HEK293 (cell line): Measurements from ENCODE around the gene CHST5.

Experiments
- CTCF ChIA-PET: fragments of 350-600 bp; formaldehyde crosslinking; extraction: SDS; loops from one replicate; lab custom pipeline; 2021; ENCODE audit warnings: antibody characterized with exemption; lab: Yijun Ruan, JAX
- POLR2A ChIA-PET: fragments of 300-600 bp; formaldehyde crosslinking; extraction: SDS; loops from one replicate; lab custom pipeline; 2020; ENCODE audit warnings: antibody characterized with exemption, inconsistent platforms; lab: Yijun Ruan, JAX
- H3K27ac ChIP-seq: fragments of 200-500 bp; sonication (Bioruptor generic); 2 replicates; pipeline ENCODE4 v1.5.1; 2014; ENCODE audit warnings: low read depth, low read length, control low read depth, inconsistent platforms; ENCODE audit errors: extremely low read depth
- H3K36me3 ChIP-seq, 2 experiments: fragments of 200-500 bp in 1 of 2; sonication (Bioruptor generic) in 1 of 2; 1 replicate in 1 of 2; 2 replicates in 1 of 2; pipeline ENCODE4 v1.5.1; 2014 to 2017; ENCODE audit warnings: inconsistent platforms in 2 of 2, low read length in 2 of 2; ENCODE audit not compliant: control insufficient read depth in 2 of 2, insufficient read depth in 1 of 2
- H3K4me1 ChIP-seq: fragments of 200-500 bp; sonication (Bioruptor generic); 2 replicates; pipeline ENCODE4 v1.5.1; 2014; ENCODE audit warnings: mild to moderate bottlenecking, low read length, inconsistent platforms; ENCODE audit not compliant: control insufficient read depth, insufficient read depth
- H3K4me3 ChIP-seq: 2 replicates; pipeline ENCODE4 v1.5.1; 2011; ENCODE audit warnings: low read depth, mild to moderate bottlenecking, control low read depth, low read length, moderate library complexity
- H3K9me3 ChIP-seq: fragments of 200-500 bp; sonication (Bioruptor generic); 2 replicates; pipeline ENCODE4 v1.5.1; 2014; ENCODE audit warnings: low read depth, low read length, inconsistent platforms; ENCODE audit not compliant: control insufficient read depth, insufficient read depth
- BCL11B ChIP-seq: fragments of 450-650 bp; formaldehyde crosslinking; IDR thresholded peaks from 2 replicates; pipeline ENCODE4 v1.5.1; 2016; ENCODE audit warnings: low read depth, missing biosample characterization, missing genetic modification characterization
- KLF1 ChIP-seq: fragments of 450-650 bp; formaldehyde crosslinking; IDR thresholded peaks from 2 replicates; pipeline ENCODE4 v1.5.1; 2016; ENCODE audit warnings: missing biosample characterization, missing genetic modification characterization
- KLF9 ChIP-seq: fragments of 450-650 bp; formaldehyde crosslinking; IDR thresholded peaks from 2 replicates; pipeline ENCODE4 v1.5.1; 2016; ENCODE audit warnings: missing biosample characterization, missing genetic modification characterization, low read depth
- OVOL3 ChIP-seq: fragments of 450-650 bp; formaldehyde crosslinking; IDR thresholded peaks from 2 replicates; pipeline ENCODE4 v1.5.1; 2016; ENCODE audit warnings: missing biosample characterization, missing genetic modification characterization
- SP3 ChIP-seq: fragments of 450-650 bp; formaldehyde crosslinking; IDR thresholded peaks from 2 replicates; pipeline ENCODE4 v1.5.1; 2016; ENCODE audit warnings: missing biosample characterization, missing genetic modification characterization
- YY1 ChIP-seq: fragments of 450-650 bp; formaldehyde crosslinking; IDR thresholded peaks from 2 replicates; pipeline ENCODE4 v1.5.1; 2018; ENCODE audit warnings: missing biosample characterization, missing genetic modification characterization
- ZBTB20 ChIP-seq: fragments of 450-650 bp; formaldehyde crosslinking; IDR thresholded peaks from 2 replicates; pipeline ENCODE4 v1.5.1; 2016; ENCODE audit warnings: missing biosample characterization, missing genetic modification characterization
- ZFP69B ChIP-seq: fragments of 450-650 bp; formaldehyde crosslinking; IDR thresholded peaks from 2 replicates; pipeline ENCODE4 v1.5.1; 2016; ENCODE audit warnings: missing biosample characterization, missing genetic modification characterization
- ZNF2 ChIP-seq: fragments of 450-650 bp; formaldehyde crosslinking; IDR thresholded peaks from 2 replicates; pipeline ENCODE4 v1.5.1; 2016; ENCODE audit warnings: missing biosample characterization, missing genetic modification characterization
- ZNF266 ChIP-seq: fragments of 450-650 bp; formaldehyde crosslinking; IDR thresholded peaks from 2 replicates; pipeline ENCODE4 v1.5.1; 2016; ENCODE audit warnings: missing biosample characterization, missing genetic modification characterization, low read depth
- ZNF311 ChIP-seq: fragments of 450-650 bp; formaldehyde crosslinking; IDR thresholded peaks from 2 replicates; pipeline ENCODE4 v1.5.1; 2017; ENCODE audit warnings: missing biosample characterization, missing genetic modification characterization, borderline replicate concordance
- ZNF423 ChIP-seq: fragments of 450-650 bp; formaldehyde crosslinking; IDR thresholded peaks from 2 replicates; pipeline ENCODE4 v1.5.1; 2016; ENCODE audit warnings: missing biosample characterization, missing genetic modification characterization
- ZNF548 ChIP-seq: fragments of 450-650 bp; formaldehyde crosslinking; IDR thresholded peaks from 2 replicates; pipeline ENCODE4 v1.5.1; 2016; ENCODE audit warnings: missing biosample characterization, missing genetic modification characterization
- ZNF549 ChIP-seq: fragments of 450-650 bp; IDR thresholded peaks from 2 replicates; pipeline ENCODE4 v1.5.1; 2018; ENCODE audit warnings: missing biosample characterization, missing genetic modification characterization, mild to moderate bottlenecking, inconsistent platforms, moderate library complexity
- ZNF555 ChIP-seq: fragments of 450-650 bp; formaldehyde crosslinking; conservative IDR thresholded peaks from 2 replicates; pipeline ENCODE4 v1.5.1; 2017; ENCODE audit warnings: missing biosample characterization, mild to moderate bottlenecking, missing genetic modification characterization, inconsistent platforms
- ZNF571 ChIP-seq: fragments of 450-650 bp; formaldehyde crosslinking; IDR thresholded peaks from 2 replicates; pipeline ENCODE4 v1.5.0; 2017; ENCODE audit warnings: missing biosample characterization, missing genetic modification characterization
- ZNF830 ChIP-seq: fragments of 450-650 bp; IDR thresholded peaks from 2 replicates; pipeline ENCODE4 v1.5.0; 2018; ENCODE audit warnings: missing biosample characterization, missing genetic modification characterization, low read depth, mild to moderate bottlenecking, moderate library complexity
- ZNF837 ChIP-seq: fragments of 450-650 bp; formaldehyde crosslinking; IDR thresholded peaks from 2 replicates; pipeline ENCODE4 v1.5.1; 2016; ENCODE audit warnings: missing biosample characterization, missing genetic modification characterization
- ZSCAN23 ChIP-seq: fragments of 450-650 bp; formaldehyde crosslinking; IDR thresholded peaks from 2 replicates; pipeline ENCODE4 v1.5.1; 2016; ENCODE audit warnings: missing biosample characterization, missing genetic modification characterization
- TF ChIP-seq, protein P1 (sequence below): fragments of 450-650 bp; formaldehyde crosslinking; IDR thresholded peaks from 2 replicates; pipeline ENCODE4 v1.5.1; 2016; ENCODE audit warnings: missing biosample characterization, missing genetic modification characterization
- TF ChIP-seq, protein P2 (sequence below): fragments of 450-650 bp; formaldehyde crosslinking; IDR thresholded peaks from 2 replicates; pipeline ENCODE4 v1.5.1; 2016; ENCODE audit warnings: missing biosample characterization, missing genetic modification characterization
- TF ChIP-seq, protein P3 (sequence below): fragments of 450-650 bp; formaldehyde crosslinking; IDR thresholded peaks from 2 replicates; pipeline ENCODE4 v1.5.1; 2017; ENCODE audit warnings: missing biosample characterization, missing genetic modification characterization

Gene CHST5

DNA sequence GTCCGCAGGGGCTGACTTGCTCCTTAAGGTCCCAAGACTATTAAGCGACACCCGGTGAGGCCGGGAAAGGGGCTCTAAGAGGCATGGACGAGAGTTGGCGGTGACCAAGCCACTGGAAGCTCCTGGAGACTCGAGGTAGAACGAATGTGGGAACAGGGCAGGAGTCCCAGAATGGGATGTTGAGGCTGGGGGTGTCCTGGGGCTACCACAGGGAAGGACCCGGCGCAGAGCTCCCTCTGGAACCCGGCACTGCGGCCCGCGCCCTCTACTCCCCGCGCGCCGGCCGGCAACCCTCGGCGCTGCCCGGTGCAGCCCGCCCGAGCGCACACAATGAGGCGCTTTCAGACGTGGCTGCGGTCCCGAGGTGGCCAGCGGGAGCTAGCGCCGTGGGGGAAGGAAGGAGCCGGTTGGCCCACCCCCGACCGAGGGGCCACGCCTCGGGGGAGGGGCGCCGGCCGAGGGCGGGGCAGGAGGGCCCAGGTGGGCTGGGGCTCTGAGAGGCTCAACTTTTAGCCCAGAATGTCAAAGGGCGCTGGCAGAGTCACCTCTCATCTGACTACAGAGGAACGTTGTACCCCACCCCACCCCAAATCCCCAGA lies 40.7 kb downstream of the CHST5 start, which contains the start of gene CHST6:
Gene CHST6 (minus strand): TSS at position 366 of the 599 bp plus-strand sequence. CDS start 15,613 bp downstream, outside the sequence.
- peak within 1 kb of the TSS; percentile 11 for H3K4me3 ChIP-seq
- no peak for TF ChIP-seq ZSCAN23 (tag by site-specific recombination)
- TF ChIP-seq, protein P1, sequence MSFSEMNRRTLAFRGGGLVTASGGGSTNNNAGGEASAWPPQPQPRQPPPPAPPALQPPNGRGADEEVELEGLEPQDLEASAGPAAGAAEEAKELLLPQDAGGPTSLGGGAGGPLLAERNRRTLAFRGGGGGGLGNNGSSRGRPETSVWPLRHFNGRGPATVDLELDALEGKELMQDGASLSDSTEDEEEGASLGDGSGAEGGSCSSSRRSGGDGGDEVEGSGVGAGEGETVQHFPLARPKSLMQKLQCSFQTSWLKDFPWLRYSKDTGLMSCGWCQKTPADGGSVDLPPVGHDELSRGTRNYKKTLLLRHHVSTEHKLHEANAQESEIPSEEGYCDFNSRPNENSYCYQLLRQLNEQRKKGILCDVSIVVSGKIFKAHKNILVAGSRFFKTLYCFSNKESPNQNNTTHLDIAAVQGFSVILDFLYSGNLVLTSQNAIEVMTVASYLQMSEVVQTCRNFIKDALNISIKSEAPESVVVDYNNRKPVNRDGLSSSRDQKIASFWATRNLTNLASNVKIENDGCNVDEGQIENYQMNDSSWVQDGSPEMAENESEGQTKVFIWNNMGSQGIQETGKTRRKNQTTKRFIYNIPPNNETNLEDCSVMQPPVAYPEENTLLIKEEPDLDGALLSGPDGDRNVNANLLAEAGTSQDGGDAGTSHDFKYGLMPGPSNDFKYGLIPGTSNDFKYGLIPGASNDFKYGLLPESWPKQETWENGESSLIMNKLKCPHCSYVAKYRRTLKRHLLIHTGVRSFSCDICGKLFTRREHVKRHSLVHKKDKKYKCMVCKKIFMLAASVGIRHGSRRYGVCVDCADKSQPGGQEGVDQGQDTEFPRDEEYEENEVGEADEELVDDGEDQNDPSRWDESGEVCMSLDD: no peak
- TF ChIP-seq, all 188 proteins: peak for 0
- H3K36me3 ChIP-seq: no peaks in the 10 kb centered on the region
- CTCF ChIA-PET: interaction anchor here (1.7 kb wide), 1 partner anchor 22 kb away, joined by 7 read pairs; no protein-coding TSS in a partner anchor
- no peaks in the 10 kb centered on the region for H3K9me3 ChIP-seq
- peaks cover 20% of the 10 kb centered on the region for H3K4me1 ChIP-seq
- POLR2A ChIA-PET: no interaction called here
- no peak within 1 kb of the TSS for H3K27ac ChIP-seq

DNA sequence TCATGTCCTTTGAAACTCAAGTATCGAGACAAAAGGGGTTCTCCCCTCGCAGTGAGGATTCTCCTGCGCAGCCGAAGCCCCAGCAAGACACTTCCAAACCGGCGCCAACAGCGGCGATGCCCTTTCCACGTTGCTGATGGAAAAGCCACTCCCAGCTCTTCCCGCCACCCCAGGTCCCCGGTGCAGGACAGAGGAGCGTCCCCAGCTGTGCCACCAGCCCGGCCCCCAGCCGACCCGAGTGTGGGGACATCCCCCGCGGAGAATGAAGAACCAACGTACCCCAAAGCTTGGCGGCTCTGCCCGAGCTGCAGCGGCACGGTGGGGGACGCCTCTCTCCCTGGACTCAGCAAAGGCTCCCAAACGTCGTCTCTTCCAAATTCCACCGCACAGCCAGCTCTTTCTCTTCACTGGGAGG lies 41.2 kb downstream of the CHST5 start:
- TF ChIP-seq ZNF266 (tag by site-specific recombination) (no peak), KLF9 (tag by site-specific recombination) (no peak), ZNF549 (no peak), BCL11B (tag by site-specific recombination) (no peak), ZNF2 (no peak), ZNF423 (tag by site-specific recombination) (no peak), SP3 (tag by site-specific recombination) (no peak), ZNF571 (tag by site-specific recombination) (no peak), ZFP69B (tag by site-specific recombination) (no peak), YY1 (no peak), KLF1 (tag by site-specific recombination) (no peak), ZNF548 (tag by site-specific recombination) (no peak), ZNF555 (tag by site-specific recombination) (no peak), OVOL3 (tag by site-specific recombination) (no peak), ZNF830 (tag by site-specific recombination) (no peak), ZNF837 (tag by site-specific recombination) (no peak), ZNF311 (no peak), ZBTB20 (tag by site-specific recombination) (no peak)
- TF ChIP-seq, protein P2, sequence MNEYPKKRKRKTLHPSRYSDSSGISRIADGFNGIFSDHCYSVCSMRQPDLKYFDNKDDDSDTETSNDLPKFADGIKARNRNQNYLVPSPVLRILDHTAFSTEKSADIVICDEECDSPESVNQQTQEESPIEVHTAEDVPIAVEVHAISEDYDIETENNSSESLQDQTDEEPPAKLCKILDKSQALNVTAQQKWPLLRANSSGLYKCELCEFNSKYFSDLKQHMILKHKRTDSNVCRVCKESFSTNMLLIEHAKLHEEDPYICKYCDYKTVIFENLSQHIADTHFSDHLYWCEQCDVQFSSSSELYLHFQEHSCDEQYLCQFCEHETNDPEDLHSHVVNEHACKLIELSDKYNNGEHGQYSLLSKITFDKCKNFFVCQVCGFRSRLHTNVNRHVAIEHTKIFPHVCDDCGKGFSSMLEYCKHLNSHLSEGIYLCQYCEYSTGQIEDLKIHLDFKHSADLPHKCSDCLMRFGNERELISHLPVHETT (tag by site-specific recombination): no peak
- TF ChIP-seq, protein P3, sequence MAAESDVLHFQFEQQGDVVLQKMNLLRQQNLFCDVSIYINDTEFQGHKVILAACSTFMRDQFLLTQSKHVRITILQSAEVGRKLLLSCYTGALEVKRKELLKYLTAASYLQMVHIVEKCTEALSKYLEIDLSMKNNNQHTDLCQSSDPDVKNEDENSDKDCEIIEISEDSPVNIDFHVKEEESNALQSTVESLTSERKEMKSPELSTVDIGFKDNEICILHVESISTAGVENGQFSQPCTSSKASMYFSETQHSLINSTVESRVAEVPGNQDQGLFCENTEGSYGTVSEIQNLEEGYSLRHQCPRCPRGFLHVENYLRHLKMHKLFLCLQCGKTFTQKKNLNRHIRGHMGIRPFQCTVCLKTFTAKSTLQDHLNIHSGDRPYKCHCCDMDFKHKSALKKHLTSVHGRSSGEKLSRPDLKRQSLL: no peak
- peaks cover 20% of the 10 kb centered on the region for H3K4me1 ChIP-seq
- CTCF ChIA-PET: interaction anchor here (1.7 kb wide), 1 partner anchor 23 kb away, joined by 7 read pairs; no protein-coding TSS in a partner anchor
- no peak overlapping the region for H3K4me3 ChIP-seq
- POLR2A ChIA-PET: no interaction called here
- no peaks in the 10 kb centered on the region for H3K36me3 ChIP-seq
- H3K27ac ChIP-seq: no peak overlapping the region
- H3K9me3 ChIP-seq: no peaks in the 10 kb centered on the region
